HCT116 (cell line): ENCODE results near the gene CARS1. TPM values are rescaled to one million over a fixed set of nuclear protein-coding genes. Genes with fewer than 3 reads are reported as not detected.

ENCODE experiments used
- ATAC-seq: fragments of 200-7000 bp; cut with Tn5 transposase; 2 replicates; pipeline ENCODE4 v1.9.1; 2020; ENCODE audit warnings: mild to moderate bottlenecking, moderate library complexity
- BruUV-seq: library from RNA; stranded (reverse); fragments of 400-500 nt; replicated peaks from 2 replicates; lab custom pipeline; 2021; lab: Mats Ljungman, UMichigan
- CTCF ChIA-PET: fragments of 300-600 bp; sonication (Branson Sonifier 250); formaldehyde crosslinking; loops from one replicate; lab custom pipeline; 2021; ENCODE audit warnings: antibody characterized with exemption; lab: Charles Lee
- POLR2A ChIA-PET: fragments of 300-600, 350-600 bp; sonication (Branson Sonifier 250); formaldehyde crosslinking; loops from one replicate; lab custom pipeline; 2021; ENCODE audit warnings: antibody characterized with exemption; lab: Charles Lee
- RAD21 ChIA-PET, 2 experiments: fragments of 300-600 bp; sonication (Branson Sonifier 250); formaldehyde crosslinking; loops; one replicate each; lab custom pipeline; 2023; ENCODE audit warnings: low total read pairs in 2 of 2; ENCODE audit not compliant: uncharacterized antibody in 2 of 2, unreplicated experiment in 2 of 2, low non-redundant PET in 1 of 2; lab: Charles Lee
- DNase-seq: peaks from one replicate; pipeline ENCODE4 v3.0.0-alpha.2; 2010; ENCODE audit warnings: low read depth, low spot score
- H2AFZ ChIP-seq: fragments of 200-600 bp; shearing (Covaris generic), sonication (generic); 2 replicates; pipeline ENCODE4 v1.6.1; 2017; ENCODE audit warnings: low read depth, mixed run types, mixed read lengths, antibody characterized with exemption, low read length; ENCODE audit not compliant: poor library complexity, severe bottlenecking
- H3K27ac ChIP-seq: 2 replicates; pipeline ENCODE4 v1.5.1; 2012; ENCODE audit warnings: low read depth, low read length
- H3K27me3 ChIP-seq: fragments of 200-600 bp; sonication (generic); 2 replicates; pipeline ENCODE4 v1.6.1; 2016; ENCODE audit warnings: mixed run types, low read length, mixed read lengths; ENCODE audit not compliant: insufficient read depth
- H3K36me3 ChIP-seq, 2 experiments: fragments of 200-500 bp in 1 of 2; fragments of 200-600 bp in 1 of 2; sonication (Bioruptor generic) in 1 of 2; sonication (generic) in 1 of 2; 2 replicates each; pipeline versions ENCODE4 v1.5.1 to v1.6.1; 2014 to 2016; ENCODE audit warnings: low read length in 2 of 2, inconsistent platforms in 1 of 2, mixed read lengths in 1 of 2, mixed run types in 1 of 2; ENCODE audit not compliant: insufficient read depth in 2 of 2, control insufficient read depth in 1 of 2
- H3K4me1 ChIP-seq, 2 experiments: fragments of 200-600 bp in 1 of 2; sonication (generic) in 1 of 2; 2 replicates each; pipeline versions ENCODE4 v1.5.1 to v1.6.1; 2012 to 2017; ENCODE audit warnings: low read length in 2 of 2, inconsistent platforms in 1 of 2, mild to moderate bottlenecking in 1 of 2, mixed read lengths in 1 of 2, mixed run types in 1 of 2, moderate library complexity in 1 of 2; ENCODE audit not compliant: insufficient read depth in 2 of 2, control insufficient read depth in 1 of 2
- H3K4me2 ChIP-seq: fragments of 200-600 bp; sonication (generic); 2 replicates; pipeline ENCODE4 v1.6.1; 2017; ENCODE audit warnings: mixed run types, low read length, mixed read lengths
- H3K4me3 ChIP-seq, 2 experiments: fragments of 200-600 bp in 1 of 2; sonication (generic) in 1 of 2; replicated peaks in 1 of 2; 2 replicates each; pipeline ENCODE4 v1.5.1; 2011 to 2016; ENCODE audit warnings: low read length in 2 of 2, control low read depth in 1 of 2, low read depth in 1 of 2, mild to moderate bottlenecking in 1 of 2, mixed read lengths in 1 of 2, mixed run types in 1 of 2
- H3K79me2 ChIP-seq: fragments of 200-600 bp; sonication (generic); 2 replicates; pipeline ENCODE4 v1.6.1; 2017; ENCODE audit warnings: mild to moderate bottlenecking, mixed run types, low read length, moderate library complexity, mixed read lengths; ENCODE audit not compliant: insufficient read depth
- H3K9ac ChIP-seq: fragments of 200-600 bp; sonication (generic); 2 replicates; pipeline ENCODE4 v1.6.1; 2016; ENCODE audit warnings: low read length, mixed read lengths
- H3K9me2 ChIP-seq: fragments of 200-600 bp; sonication (generic), shearing (Covaris generic); 2 replicates; pipeline ENCODE4 v1.6.1; 2017; ENCODE audit warnings: mixed run types, mild to moderate bottlenecking, moderate library complexity; ENCODE audit not compliant: insufficient read depth
- H3K9me3 ChIP-seq, 2 experiments: fragments of 200-500 bp in 1 of 2; fragments of 200-600 bp in 1 of 2; sonication (Bioruptor generic) in 1 of 2; sonication (generic) in 1 of 2; 2 replicates each; pipeline ENCODE4 v1.6.1; 2014 to 2017; ENCODE audit warnings: low read length in 2 of 2, mixed read lengths in 2 of 2, inconsistent platforms in 1 of 2, low read depth in 1 of 2, mild to moderate bottlenecking in 1 of 2, mixed run types in 1 of 2, moderate library complexity in 1 of 2; ENCODE audit not compliant: control insufficient read depth in 1 of 2, insufficient read depth in 1 of 2
- H4K20me1 ChIP-seq: fragments of 200-600 bp; sonication (generic), shearing (Covaris generic); 2 replicates; pipeline ENCODE4 v1.6.1; 2017; ENCODE audit warnings: mixed run types, mild to moderate bottlenecking, moderate library complexity; ENCODE audit not compliant: insufficient read depth
- CBX3 ChIP-seq: IDR thresholded peaks from 2 replicates; pipeline ENCODE4 v1.6.1; 2012; ENCODE audit warnings: low read depth
- ELF1 ChIP-seq: IDR thresholded peaks from 2 replicates; pipeline ENCODE4 v1.6.1; 2012; ENCODE audit warnings: low read depth, borderline replicate concordance
- JUND ChIP-seq: IDR thresholded peaks from 2 replicates; pipeline ENCODE4 v1.6.1; 2012
- POLR2AphosphoS5 ChIP-seq: IDR thresholded peaks from 2 replicates; pipeline ENCODE4 v1.6.1; 2011; ENCODE audit warnings: mild to moderate bottlenecking, low read depth, low read length, moderate library complexity
- RAD21 ChIP-seq: IDR thresholded peaks from 2 replicates; pipeline ENCODE4 v1.6.1; 2012; ENCODE audit warnings: low read depth, mild to moderate bottlenecking
- SIN3A ChIP-seq: IDR thresholded peaks from 2 replicates; pipeline ENCODE4 v1.6.1; 2012; ENCODE audit warnings: low read depth
- SP1 ChIP-seq: IDR thresholded peaks from 2 replicates; pipeline ENCODE4 v1.6.1; 2012; ENCODE audit warnings: low read depth
- SRF ChIP-seq: IDR thresholded peaks from 2 replicates; pipeline ENCODE4 v1.6.1; 2012; ENCODE audit warnings: low read depth
- TCF7L2 ChIP-seq: IDR thresholded peaks from 2 replicates; pipeline ENCODE4 v1.7.0; 2011; ENCODE audit warnings: borderline replicate concordance, inconsistent platforms; ENCODE audit not compliant: insufficient read depth, insufficient read length; ENCODE audit errors: extremely low read depth
- YY1 ChIP-seq: IDR thresholded peaks from 2 replicates; pipeline ENCODE4 v1.6.1; 2011; ENCODE audit warnings: low read length, low read depth, moderate library complexity, mild to moderate bottlenecking; ENCODE audit not compliant: insufficient replicate concordance; ENCODE audit errors: extremely low read depth
- ZNF274 ChIP-seq: fragments of 200-500 bp; sonication (Bioruptor generic); IDR thresholded peaks from 2 replicates; pipeline ENCODE4 v1.6.1; 2014; ENCODE audit warnings: mild to moderate bottlenecking, low read depth, low read length, inconsistent platforms
- intact Hi-C: fragments of 100-400 bp; cut with micrococcal nuclease; formaldehyde crosslinking; loops from 2 replicates; pipeline ENCODE4 v1.10.0; 2022
- total RNA-seq: library from RNA; stranded (reverse); gene quantifications from one replicate; pipeline ENCODE4 v1.2.1, GENCODE V29; 2021; ENCODE audit not compliant: unreplicated experiment

CARS1 gene
- total RNA-seq, 1 experiment from 2014 or later: 124 TPM

GRCh38 chr11:3096909-3097530, 39.8 kb upstream of the CARS1 start:
- DNase-seq: no peak
- Histone ChIP-seq H4K20me1 (no peaks in the 10 kb centered on the region), H3K9ac (no peak overlapping the region), H2AFZ (no peak overlapping the region), H3K4me2 (no peak overlapping the region), H3K9me2 (no peaks in the 10 kb centered on the region), H3K36me3 (peaks cover 0 to 4% of the 10 kb centered on the region in 2 experiments; a peak in 2 of 4 replicates), H3K27ac (no peak overlapping the region), H3K27me3 (no peaks in the 10 kb centered on the region), H3K79me2 (no peaks in the 10 kb centered on the region), H3K4me1 (peaks cover 2 to 10% of the 10 kb centered on the region in 2 experiments), H3K4me3 (no peak overlapping the region), H3K9me3 (no peaks in the 10 kb centered on the region)
- ATAC-seq: no peak
- POLR2A ChIA-PET: no interaction called here
- CTCF ChIA-PET: no interaction called here
- RAD21 ChIA-PET: no interaction called here
- TF ChIP-seq TCF7L2 (no peak), JUND (no peak), ZNF274 (no peak), SP1 (no peak), CBX3 (no peak), SRF (no peak), RAD21 (no peak), YY1 (no peak), ELF1 (no peak), SIN3A (no peak), POLR2AphosphoS5 (no peak)
- intact Hi-C loops: loop anchor here (5.0 kb wide), 1 partner anchor 120 kb away; the partner anchor contains the start of gene MRGPRG
- BruUV-seq: no TSS peak
